A549 (cell line): ENCODE results near the gene TLR2. TPM values are rescaled to one million over a fixed set of nuclear protein-coding genes. Genes with fewer than 3 reads are reported as not detected.

Source experiments
- ATAC-seq, 2 experiments: fragments of 200-7000 bp in 1 of 2; fragments of >200 bp in 1 of 2; cut with Nextera tagmentation in 1 of 2; cut with Tn5 transposase in 1 of 2; 3 replicates each; pipeline versions ENCODE4 v1.8.0 to v1.9.1; 2018 to 2020; ENCODE audit warnings: mild to moderate bottlenecking in 1 of 2, moderate library complexity in 1 of 2
- CTCF ChIA-PET: fragments of 300-600 bp; sonication (Branson Sonifier 250); formaldehyde crosslinking; extraction: SDS; loops from one replicate; lab custom pipeline; 2021; ENCODE audit warnings: antibody characterized with exemption, inconsistent platforms; lab: Yijun Ruan, JAX
- POLR2A ChIA-PET: fragments of 350-600 bp; formaldehyde crosslinking; extraction: SDS; loops from one replicate; lab custom pipeline; 2021; ENCODE audit warnings: antibody characterized with exemption, inconsistent platforms; lab: Yijun Ruan, JAX
- DNase-seq, 2 experiments: peaks; one replicate each; pipeline versions ENCODE4 v3.0.0 to v3.0.0-alpha.2; 2011 to 2016; ENCODE audit warnings: low read depth in 1 of 2, low spot score in 1 of 2
- FAIRE-seq: peaks from 2 replicates; lab custom pipeline; 2011; peaks lifted over from hg19 to GRCh38; lab: Jason Lieb, UNC
- H3K27ac ChIP-seq, 2 experiments: fragments of >200 bp; sonication (Bioruptor Twin); formaldehyde crosslinking; 3 replicates each; pipeline ENCODE4 v1.5.1; 2016 to 2017
- H3K4me1 ChIP-seq: fragments of >200 bp; sonication (Bioruptor Twin); formaldehyde crosslinking; 3 replicates; pipeline ENCODE4 v1.6.1; 2016
- H3K4me2 ChIP-seq: fragments of >200 bp; sonication (Bioruptor Twin); formaldehyde crosslinking; 3 replicates; pipeline ENCODE4 v1.6.1; 2016
- H3K4me3 ChIP-seq: fragments of >200 bp; sonication (Bioruptor Twin); formaldehyde crosslinking; 3 replicates; pipeline ENCODE4 v1.5.1; 2016
- H3K9me3 ChIP-seq: fragments of >200 bp; sonication (Bioruptor Twin); formaldehyde crosslinking; 3 replicates; pipeline ENCODE4 v1.6.1; 2016
- CEBPB ChIP-seq, 2 experiments: fragments of >200 bp in 1 of 2; sonication (Bioruptor Twin) in 1 of 2; formaldehyde crosslinking in 1 of 2; IDR thresholded peaks; 2 replicates each; pipeline ENCODE4 v1.6.1; 2012 to 2016
- FOXS1 ChIP-seq: fragments of 250-450 bp; sonication (Bioruptor Pico); IDR thresholded peaks from 2 replicates; pipeline ENCODE4 v1.5.0; 2020; ENCODE audit warnings: mild to moderate bottlenecking, moderate library complexity
- GATA3 ChIP-seq: IDR thresholded peaks from 2 replicates; pipeline ENCODE4 v1.6.1; 2012; ENCODE audit warnings: borderline replicate concordance
- HOXA7 ChIP-seq: fragments of 250-450 bp; sonication (Bioruptor Pico); IDR thresholded peaks from 2 replicates; pipeline ENCODE4 v1.5.0; 2020; ENCODE audit warnings: mild to moderate bottlenecking, moderate library complexity
- HOXB13 ChIP-seq: fragments of 250-450 bp; sonication (Bioruptor Pico); IDR thresholded peaks from 2 replicates; pipeline ENCODE4 v1.5.0; 2020; ENCODE audit warnings: low read depth, mild to moderate bottlenecking, moderate library complexity
- JUN ChIP-seq, 2 experiments: fragments of >200 bp; sonication (Bioruptor Twin); formaldehyde crosslinking; IDR thresholded peaks; 2 replicates in 1 of 2; 3 replicates in 1 of 2; pipeline ENCODE4 v1.6.1; 2016 to 2017
- JUNB ChIP-seq: fragments of >200 bp; sonication (Bioruptor Twin); formaldehyde crosslinking; IDR thresholded peaks from 2 replicates; pipeline ENCODE4 v1.6.1; 2016
- KDM1A ChIP-seq: fragments of 200-600 bp; sonication (generic); IDR thresholded peaks from 2 replicates; pipeline ENCODE4 v1.6.1; 2016; ENCODE audit warnings: low read depth, mild to moderate bottlenecking
- KDM5A ChIP-seq: fragments of 200-600 bp; sonication (generic); IDR thresholded peaks from 2 replicates; pipeline ENCODE4 v1.6.1; 2016; ENCODE audit warnings: antibody characterized with exemption, mild to moderate bottlenecking
- MAFK ChIP-seq: fragments of 450-650 bp; IDR thresholded peaks from 2 replicates; pipeline ENCODE4 v1.6.1; 2014; ENCODE audit not compliant: partially characterized antibody
- MYC ChIP-seq: IDR thresholded peaks from 2 replicates; pipeline ENCODE4 v1.6.1; 2012; ENCODE audit warnings: mild to moderate bottlenecking, inconsistent platforms, low read length, improper control_type of control experiment, borderline replicate concordance
- NPAS2 ChIP-seq: fragments of 250-450 bp; sonication (Bioruptor Pico); IDR thresholded peaks from 2 replicates; pipeline ENCODE4 v1.8.0; 2022; ENCODE audit warnings: mild to moderate bottlenecking, moderate library complexity, borderline replicate concordance
- NR3C1 ChIP-seq: fragments of >200 bp; sonication (Bioruptor Twin); formaldehyde crosslinking; IDR thresholded peaks from 3 replicates; pipeline ENCODE4 v1.6.1; 2017
- RCOR1 ChIP-seq: fragments of 150-350 bp; IDR thresholded peaks from 2 replicates; pipeline ENCODE4 v1.6.1; 2014; ENCODE audit warnings: antibody characterized with exemption, low read length, low read depth
- TP53 ChIP-seq: fragments of 250-450 bp; sonication (Bioruptor Pico); IDR thresholded peaks from 2 replicates; pipeline ENCODE4 v1.5.0; 2021; ENCODE audit warnings: mild to moderate bottlenecking, moderate library complexity
- ZFP36 ChIP-seq: fragments of 450-650 bp; IDR thresholded peaks from 2 replicates; pipeline ENCODE4 v1.6.1; 2014; ENCODE audit warnings: borderline replicate concordance; ENCODE audit not compliant: partially characterized antibody
- ZNF302 ChIP-seq: fragments of 250-450 bp; sonication (Bioruptor Pico); IDR thresholded peaks from 2 replicates; pipeline ENCODE4 v1.9.0; 2021; ENCODE audit warnings: inconsistent platforms, mild to moderate bottlenecking, moderate library complexity
- ZSCAN20 ChIP-seq: fragments of 250-450 bp; sonication (Bioruptor Pico); IDR thresholded peaks from 2 replicates; pipeline ENCODE4 v1.8.0; 2022; ENCODE audit warnings: mild to moderate bottlenecking, moderate library complexity
- WGBS: methylation state at CpG from one replicate; pipeline ENCODE4 v1.1.6; 2017; ENCODE audit errors: missing lambda C conversion rate; 5-methylcytosine and 5-hydroxymethylcytosine counted together
- polyA plus RNA-seq, 4 experiments: library from polyadenylated mRNA; depleted of rRNA in 3 of 4; stranded (reverse); fragments of >200 nt; fragmentation: RNase III in 1 of 4; extraction: RNeasy Plus Mini Kit Qiagen cat#74134 plus additional on column Dnase treatment in 1 of 4; gene quantifications; 2 replicates in 3 of 4; 3 replicates in 1 of 4; pipeline ENCODE4 v1.2.3, GENCODE V29; 2011 to 2017
- TF ChIP-seq, protein P1 (sequence below): fragments of 200-600 bp; sonication (generic); IDR thresholded peaks from 2 replicates; pipeline ENCODE4 v1.6.1; 2016; ENCODE audit warnings: antibody characterized with exemption, mild to moderate bottlenecking, moderate library complexity
- TF ChIP-seq, protein P2 (sequence below): fragments of 450-650 bp; IDR thresholded peaks from 2 replicates; pipeline ENCODE4 v1.6.1; 2014; ENCODE audit warnings: antibody characterized with exemption
- TF ChIP-seq, protein P3 (sequence below): fragments of 250-450 bp; sonication (Bioruptor Pico); IDR thresholded peaks from 2 replicates; pipeline ENCODE4 v1.5.0; 2021; ENCODE audit warnings: mild to moderate bottlenecking, moderate library complexity, borderline replicate concordance
- TF ChIP-seq, protein P4 (sequence below): fragments of >200 bp; sonication (Bioruptor Twin); formaldehyde crosslinking; IDR thresholded peaks from 3 replicates; pipeline ENCODE4 v1.5.1; 2016
- TF ChIP-seq, protein P5 (sequence below): fragments of 150-350 bp; IDR thresholded peaks from 2 replicates; pipeline ENCODE4 v1.6.1; 2014; ENCODE audit warnings: low read depth, mild to moderate bottlenecking, low read length
- TF ChIP-seq, protein P6 (sequence below): IDR thresholded peaks from 2 replicates; pipeline ENCODE4 v1.6.1; 2012; ENCODE audit warnings: low read depth, borderline replicate concordance

The TLR2 gene
- polyA plus RNA-seq, 2 of the 4 experiments (the other 2 are of a cell fraction) = 0.14 TPM; not detected in 1

DNA sequence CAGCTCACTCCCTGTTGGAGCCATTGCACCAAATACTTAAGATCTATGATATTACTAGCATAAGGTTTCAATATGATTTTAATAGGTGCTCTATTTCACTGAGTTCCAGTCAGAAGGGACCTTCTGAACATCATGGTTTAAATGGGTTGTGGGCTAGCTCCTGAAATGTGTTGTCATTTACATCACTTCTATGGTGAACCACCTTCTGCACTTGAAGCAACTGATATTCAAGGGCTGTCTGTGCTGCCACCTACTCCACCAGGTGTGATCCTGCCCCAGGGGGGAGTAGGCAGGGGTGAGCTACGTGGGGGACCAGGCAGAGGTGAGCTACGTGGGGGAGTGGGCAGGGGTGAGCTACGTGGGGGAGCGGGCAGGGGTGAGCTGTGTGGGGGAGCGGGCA, 40.5 kb downstream of the TLR2 start:
- Histone ChIP-seq H3K4me3 (no peak overlapping the region), H3K9me3 (no peaks in the 10 kb centered on the region), H3K4me1 (no peaks in the 10 kb centered on the region), H3K4me2 (no peak overlapping the region), H3K27ac (no peak overlapping the region)
- ATAC-seq (no peak), DNase-seq (no peak), FAIRE-seq (no peak)
- ChIA-PET CTCF (no interaction called here), POLR2A (no interaction called here)
- no CpG with 5 or more reads among the region's 5 CpGs for WGBS
- TF ChIP-seq, protein P1, sequence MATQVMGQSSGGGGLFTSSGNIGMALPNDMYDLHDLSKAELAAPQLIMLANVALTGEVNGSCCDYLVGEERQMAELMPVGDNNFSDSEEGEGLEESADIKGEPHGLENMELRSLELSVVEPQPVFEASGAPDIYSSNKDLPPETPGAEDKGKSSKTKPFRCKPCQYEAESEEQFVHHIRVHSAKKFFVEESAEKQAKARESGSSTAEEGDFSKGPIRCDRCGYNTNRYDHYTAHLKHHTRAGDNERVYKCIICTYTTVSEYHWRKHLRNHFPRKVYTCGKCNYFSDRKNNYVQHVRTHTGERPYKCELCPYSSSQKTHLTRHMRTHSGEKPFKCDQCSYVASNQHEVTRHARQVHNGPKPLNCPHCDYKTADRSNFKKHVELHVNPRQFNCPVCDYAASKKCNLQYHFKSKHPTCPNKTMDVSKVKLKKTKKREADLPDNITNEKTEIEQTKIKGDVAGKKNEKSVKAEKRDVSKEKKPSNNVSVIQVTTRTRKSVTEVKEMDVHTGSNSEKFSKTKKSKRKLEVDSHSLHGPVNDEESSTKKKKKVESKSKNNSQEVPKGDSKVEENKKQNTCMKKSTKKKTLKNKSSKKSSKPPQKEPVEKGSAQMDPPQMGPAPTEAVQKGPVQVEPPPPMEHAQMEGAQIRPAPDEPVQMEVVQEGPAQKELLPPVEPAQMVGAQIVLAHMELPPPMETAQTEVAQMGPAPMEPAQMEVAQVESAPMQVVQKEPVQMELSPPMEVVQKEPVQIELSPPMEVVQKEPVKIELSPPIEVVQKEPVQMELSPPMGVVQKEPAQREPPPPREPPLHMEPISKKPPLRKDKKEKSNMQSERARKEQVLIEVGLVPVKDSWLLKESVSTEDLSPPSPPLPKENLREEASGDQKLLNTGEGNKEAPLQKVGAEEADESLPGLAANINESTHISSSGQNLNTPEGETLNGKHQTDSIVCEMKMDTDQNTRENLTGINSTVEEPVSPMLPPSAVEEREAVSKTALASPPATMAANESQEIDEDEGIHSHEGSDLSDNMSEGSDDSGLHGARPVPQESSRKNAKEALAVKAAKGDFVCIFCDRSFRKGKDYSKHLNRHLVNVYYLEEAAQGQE = no peak
- TF ChIP-seq HOXB13 (CRISPR knock-in tag) = no peak
- TF ChIP-seq ZSCAN20 (CRISPR knock-in tag) = no peak
- TF ChIP-seq MYC = no peak
- TF ChIP-seq CEBPB (IDR thresholded peaks at IDR 0.05) = no peak
- TF ChIP-seq ZFP36 = no peak
- TF ChIP-seq, protein P2, sequence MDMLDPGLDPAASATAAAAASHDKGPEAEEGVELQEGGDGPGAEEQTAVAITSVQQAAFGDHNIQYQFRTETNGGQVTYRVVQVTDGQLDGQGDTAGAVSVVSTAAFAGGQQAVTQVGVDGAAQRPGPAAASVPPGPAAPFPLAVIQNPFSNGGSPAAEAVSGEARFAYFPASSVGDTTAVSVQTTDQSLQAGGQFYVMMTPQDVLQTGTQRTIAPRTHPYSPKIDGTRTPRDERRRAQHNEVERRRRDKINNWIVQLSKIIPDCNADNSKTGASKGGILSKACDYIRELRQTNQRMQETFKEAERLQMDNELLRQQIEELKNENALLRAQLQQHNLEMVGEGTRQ = no peak
- TF ChIP-seq TP53 (CRISPR knock-in tag) = no peak
- TF ChIP-seq, protein P3, sequence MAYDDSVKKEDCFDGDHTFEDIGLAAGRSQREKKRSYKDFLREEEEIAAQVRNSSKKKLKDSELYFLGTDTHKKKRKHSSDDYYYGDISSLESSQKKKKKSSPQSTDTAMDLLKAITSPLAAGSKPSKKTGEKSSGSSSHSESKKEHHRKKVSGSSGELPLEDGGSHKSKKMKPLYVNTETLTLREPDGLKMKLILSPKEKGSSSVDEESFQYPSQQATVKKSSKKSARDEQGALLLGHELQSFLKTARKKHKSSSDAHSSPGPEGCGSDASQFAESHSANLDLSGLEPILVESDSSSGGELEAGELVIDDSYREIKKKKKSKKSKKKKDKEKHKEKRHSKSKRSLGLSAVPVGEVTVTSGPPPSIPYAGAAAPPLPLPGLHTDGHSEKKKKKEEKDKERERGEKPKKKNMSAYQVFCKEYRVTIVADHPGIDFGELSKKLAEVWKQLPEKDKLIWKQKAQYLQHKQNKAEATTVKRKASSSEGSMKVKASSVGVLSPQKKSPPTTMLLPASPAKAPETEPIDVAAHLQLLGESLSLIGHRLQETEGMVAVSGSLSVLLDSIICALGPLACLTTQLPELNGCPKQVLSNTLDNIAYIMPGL = no peak
- no peak for TF ChIP-seq JUN (IDR thresholded peaks at IDR 0.05)
- no peak for TF ChIP-seq KDM5A
- TF ChIP-seq NPAS2 (CRISPR knock-in tag) = no peak

DNA sequence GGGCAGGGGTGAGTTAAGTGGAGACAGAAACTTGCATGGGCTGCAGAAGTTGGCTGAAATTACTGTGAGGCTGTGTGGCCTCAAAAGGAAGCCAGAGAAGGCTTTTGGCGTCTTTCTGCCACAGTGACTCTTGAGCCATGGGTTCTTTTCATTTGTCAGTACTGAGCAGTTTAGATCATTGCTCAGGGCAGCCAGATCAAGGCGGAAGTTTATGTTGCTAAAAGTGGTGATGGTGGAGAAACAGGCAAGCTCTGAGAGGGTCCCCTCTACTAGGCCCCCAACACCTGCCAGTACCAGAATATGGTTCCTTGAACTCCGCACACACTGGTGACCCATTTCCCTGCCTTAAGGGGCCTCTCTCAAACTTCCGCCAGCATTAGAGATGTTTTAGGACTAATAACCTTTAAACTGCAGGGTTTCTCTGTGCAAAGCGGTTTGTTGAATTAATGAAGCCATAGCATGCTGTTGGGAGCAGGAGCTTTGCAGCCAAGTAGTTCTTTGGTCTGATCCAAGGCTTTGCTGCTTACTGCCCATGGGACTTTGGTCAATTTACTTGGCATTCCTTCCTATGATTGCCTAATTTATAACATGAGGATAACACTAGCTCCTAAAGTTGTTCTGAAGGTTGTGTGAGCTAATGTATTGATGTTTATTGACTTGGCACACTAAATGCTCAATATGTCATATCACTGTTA, 41.2 kb downstream of the TLR2 start:
- DNase-seq (no peak), ATAC-seq (no peak), FAIRE-seq (no peak)
- ChIA-PET CTCF (interaction anchor here (1.2 kb wide), 1 partner anchor 25 kb away, joined by 4 read pairs; no protein-coding TSS in a partner anchor), POLR2A (no interaction called here)
- TF ChIP-seq MAFK (no peak), RCOR1 (no peak), NR3C1 (no peak), GATA3 (no peak), ZFP36 (no peak), FOXS1 (CRISPR knock-in tag) (no peak), KDM1A (no peak), ZNF302 (CRISPR knock-in tag) (no peak), HOXA7 (CRISPR knock-in tag) (no peak), JUNB (no peak)
- TF ChIP-seq, protein P4, sequence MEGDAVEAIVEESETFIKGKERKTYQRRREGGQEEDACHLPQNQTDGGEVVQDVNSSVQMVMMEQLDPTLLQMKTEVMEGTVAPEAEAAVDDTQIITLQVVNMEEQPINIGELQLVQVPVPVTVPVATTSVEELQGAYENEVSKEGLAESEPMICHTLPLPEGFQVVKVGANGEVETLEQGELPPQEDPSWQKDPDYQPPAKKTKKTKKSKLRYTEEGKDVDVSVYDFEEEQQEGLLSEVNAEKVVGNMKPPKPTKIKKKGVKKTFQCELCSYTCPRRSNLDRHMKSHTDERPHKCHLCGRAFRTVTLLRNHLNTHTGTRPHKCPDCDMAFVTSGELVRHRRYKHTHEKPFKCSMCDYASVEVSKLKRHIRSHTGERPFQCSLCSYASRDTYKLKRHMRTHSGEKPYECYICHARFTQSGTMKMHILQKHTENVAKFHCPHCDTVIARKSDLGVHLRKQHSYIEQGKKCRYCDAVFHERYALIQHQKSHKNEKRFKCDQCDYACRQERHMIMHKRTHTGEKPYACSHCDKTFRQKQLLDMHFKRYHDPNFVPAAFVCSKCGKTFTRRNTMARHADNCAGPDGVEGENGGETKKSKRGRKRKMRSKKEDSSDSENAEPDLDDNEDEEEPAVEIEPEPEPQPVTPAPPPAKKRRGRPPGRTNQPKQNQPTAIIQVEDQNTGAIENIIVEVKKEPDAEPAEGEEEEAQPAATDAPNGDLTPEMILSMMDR = no peak
- TF ChIP-seq, protein P5, sequence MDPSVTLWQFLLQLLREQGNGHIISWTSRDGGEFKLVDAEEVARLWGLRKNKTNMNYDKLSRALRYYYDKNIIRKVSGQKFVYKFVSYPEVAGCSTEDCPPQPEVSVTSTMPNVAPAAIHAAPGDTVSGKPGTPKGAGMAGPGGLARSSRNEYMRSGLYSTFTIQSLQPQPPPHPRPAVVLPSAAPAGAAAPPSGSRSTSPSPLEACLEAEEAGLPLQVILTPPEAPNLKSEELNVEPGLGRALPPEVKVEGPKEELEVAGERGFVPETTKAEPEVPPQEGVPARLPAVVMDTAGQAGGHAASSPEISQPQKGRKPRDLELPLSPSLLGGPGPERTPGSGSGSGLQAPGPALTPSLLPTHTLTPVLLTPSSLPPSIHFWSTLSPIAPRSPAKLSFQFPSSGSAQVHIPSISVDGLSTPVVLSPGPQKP = no peak
- TF ChIP-seq, protein P6, sequence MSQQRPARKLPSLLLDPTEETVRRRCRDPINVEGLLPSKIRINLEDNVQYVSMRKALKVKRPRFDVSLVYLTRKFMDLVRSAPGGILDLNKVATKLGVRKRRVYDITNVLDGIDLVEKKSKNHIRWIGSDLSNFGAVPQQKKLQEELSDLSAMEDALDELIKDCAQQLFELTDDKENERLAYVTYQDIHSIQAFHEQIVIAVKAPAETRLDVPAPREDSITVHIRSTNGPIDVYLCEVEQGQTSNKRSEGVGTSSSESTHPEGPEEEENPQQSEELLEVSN = no peak
- no peak overlapping the region for H3K27ac ChIP-seq
- no peak overlapping the region for H3K4me3 ChIP-seq
- H3K9me3 ChIP-seq = no peaks in the 10 kb centered on the region
- 52% methylated on average over 5 of the region's 5 CpGs for WGBS
- no peaks in the 10 kb centered on the region for H3K4me1 ChIP-seq
- H3K4me2 ChIP-seq = no peak overlapping the region
